NCI-H524 treated with DMSO at 0.1 percent for 48 hours (cell line): ENCODE results near the gene WDFY1.
A peak's percentile ranks its signal among the peaks of the same experiment; 100 is the strongest.
"Not testable (repeated sequence)": the region's sequence is repeated elsewhere in the genome, so short reads cannot be mapped to it uniquely, and the experiment has no call there.

Experiments used
- DNase-seq: peaks from one replicate; lab custom pipeline; 2025; lab: John Stamatoyannopoulos, UW

The WDFY1 gene

GRCh38 chr2:223896833-223897311 is 48.3 kb downstream of the WDFY1 start:
- DNase-seq, result no peak

GRCh38 chr2:223894968-223895367 is 50.2 kb downstream of the WDFY1 start:
- no peak for DNase-seq

DNA sequence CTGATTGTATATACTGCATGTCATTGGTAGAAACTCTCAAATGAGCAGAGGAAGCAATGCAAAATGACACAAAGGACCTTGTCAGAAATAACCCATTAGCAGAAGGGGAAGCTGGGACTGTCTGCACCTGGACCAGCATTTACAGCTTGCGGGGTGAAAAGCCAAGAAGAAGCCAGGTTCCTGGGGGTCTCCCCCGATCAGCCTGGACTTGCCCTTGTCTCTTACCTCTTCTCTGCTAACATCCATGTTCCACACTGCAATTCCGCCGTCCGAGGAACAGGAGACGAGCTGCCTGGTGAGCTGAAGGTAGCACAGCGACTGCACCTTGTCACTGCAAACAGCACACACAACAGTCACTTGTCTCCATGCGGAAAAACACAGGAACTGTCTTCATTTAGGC is 51.1 kb downstream of the WDFY1 start:
- no peak for DNase-seq

DNA sequence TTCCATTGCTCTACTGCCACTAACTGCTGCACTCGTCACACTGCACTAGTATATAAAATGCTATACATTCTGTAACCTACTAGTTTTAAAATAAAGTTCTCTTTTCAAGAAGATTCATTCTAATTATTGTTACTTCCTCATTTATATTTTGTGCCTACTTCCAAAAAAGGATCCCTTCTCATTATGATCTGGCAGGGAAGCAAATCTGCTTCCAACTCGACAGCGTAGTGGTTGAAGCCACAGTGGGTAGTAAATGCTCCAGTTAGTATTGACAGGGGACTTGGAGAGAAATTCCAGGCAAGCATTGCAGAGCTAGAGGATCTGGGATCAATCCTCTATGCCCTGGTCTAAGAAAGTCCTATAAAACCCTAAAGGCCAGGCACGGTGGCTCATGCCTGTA is 54.4 kb downstream of the WDFY1 start:
- DNase-seq, result no peak

- DNase-seq, result no peak
Measured at GRCh38 chr2:223889229-223889628, 55.9 kb downstream of the WDFY1 start.

GRCh38 chr2:223888251-223888650 is 56.9 kb downstream of the WDFY1 start:
- no peak for DNase-seq

DNA sequence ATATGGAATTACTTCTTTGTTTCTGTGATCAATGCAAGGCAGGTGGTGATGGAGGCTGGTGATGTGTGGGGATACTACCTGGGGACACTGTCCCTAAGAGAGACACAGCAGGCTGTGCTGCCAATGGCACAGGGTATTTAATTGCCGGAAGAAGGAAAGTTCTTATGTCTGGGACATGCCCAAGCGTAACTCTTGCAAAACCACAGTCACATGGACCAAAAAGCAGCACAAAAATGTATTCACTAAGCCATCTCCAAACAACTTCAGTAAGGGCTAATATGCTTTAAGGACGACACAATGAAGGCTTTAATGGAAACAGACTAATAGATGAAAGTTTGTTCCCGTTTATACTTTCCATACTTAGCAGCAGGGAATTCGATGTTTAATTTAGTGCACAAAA is 58.0 kb downstream of the WDFY1 start:
- DNase-seq, result no peak

DNA sequence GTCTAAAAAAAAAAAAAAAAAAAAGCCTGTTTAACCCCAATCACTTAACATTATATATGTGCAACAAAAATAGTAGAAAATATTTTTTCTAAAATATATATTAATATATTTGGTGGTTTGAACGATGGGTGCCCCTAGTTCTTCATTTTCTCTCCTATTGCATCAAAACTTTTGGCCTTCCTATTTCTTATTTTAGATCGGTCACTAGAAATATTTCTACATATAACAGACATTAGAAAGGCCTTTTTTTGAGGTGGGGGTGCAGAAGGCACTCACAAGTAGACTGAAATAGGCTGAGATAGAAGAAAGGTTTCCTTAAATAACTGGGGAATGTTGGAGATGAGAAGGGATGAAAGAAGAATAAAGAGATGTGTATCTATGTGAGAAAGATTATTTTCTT is 58.4 kb downstream of the WDFY1 start:
- no peak for DNase-seq

- DNase-seq, result no peak
Measured at GRCh38 chr2:223884399-223884798, 60.7 kb downstream of the WDFY1 start.

DNA sequence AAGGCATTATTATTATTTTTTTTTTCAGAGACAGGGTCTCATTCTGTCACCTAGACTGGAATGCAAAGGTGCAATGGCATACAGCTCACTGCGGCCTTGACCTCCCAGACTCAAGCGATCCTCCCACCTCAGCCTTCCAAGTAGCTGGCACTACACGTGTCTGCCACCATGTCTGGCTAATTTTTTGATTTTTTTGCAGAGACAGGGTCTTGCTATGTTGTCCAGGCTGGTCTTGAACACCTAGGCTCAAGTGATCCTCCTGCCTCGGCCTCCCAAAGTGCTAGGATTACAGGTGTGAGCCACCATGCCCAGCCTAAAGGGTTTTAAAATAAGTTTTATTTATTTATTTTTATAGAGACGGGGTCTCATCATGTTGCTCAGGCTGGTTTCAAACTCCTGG is 62.4 kb downstream of the WDFY1 start:
- DNase-seq, result no peak

DNA sequence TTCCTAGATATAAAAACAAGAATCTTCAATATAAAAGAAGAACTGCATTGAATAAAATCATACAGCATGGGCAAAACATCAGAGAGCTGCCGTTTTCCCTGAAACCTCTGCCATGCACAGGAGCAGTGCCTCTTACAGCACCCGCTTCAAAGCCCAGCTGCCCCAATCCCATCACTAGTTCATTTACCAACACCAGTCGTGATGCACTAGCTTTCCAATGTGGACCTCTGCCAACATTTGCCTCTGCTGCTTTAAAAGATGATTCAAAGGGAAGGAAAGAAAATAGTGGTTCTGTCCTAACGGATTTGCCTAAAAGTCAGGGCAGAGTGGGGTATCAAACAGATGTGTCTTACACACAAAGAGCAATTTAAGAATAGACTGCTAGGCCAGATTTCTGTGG is 64.3 kb downstream of the WDFY1 start:
- DNase-seq, result no peak

GRCh38 chr2:223877721-223878410 is 67.3 kb downstream of the WDFY1 start:
- no peak for DNase-seq

- no peak for DNase-seq
Measured at GRCh38 chr2:223873672-223874071, 71.5 kb downstream of the WDFY1 start.

DNA sequence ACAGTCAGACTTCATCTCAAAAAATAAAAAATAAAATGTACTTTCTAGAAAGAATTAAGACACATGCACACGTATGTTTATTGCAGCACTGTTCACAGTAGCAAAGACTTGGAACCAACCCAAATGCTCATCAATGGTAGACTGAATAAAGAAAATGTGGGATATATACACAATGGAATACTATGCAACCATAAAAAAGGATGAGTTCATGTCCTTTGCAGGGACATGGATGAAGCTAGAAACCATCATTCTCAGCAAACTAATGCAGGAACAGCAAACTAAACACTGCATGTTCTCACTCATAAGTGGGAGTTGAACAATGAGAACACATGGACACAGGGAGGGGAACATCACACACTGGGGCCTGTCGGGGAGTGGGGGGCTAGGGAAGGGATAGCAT is 72.4 kb downstream of the WDFY1 start:
- not testable (repeated sequence) for DNase-seq

- DNase-seq, result not testable (repeated sequence)
Measured at GRCh38 chr2:223871661-223872060, 73.5 kb downstream of the WDFY1 start.

- DNase-seq, result no peak
Measured at GRCh38 chr2:223870840-223871611, 74.1 kb downstream of the WDFY1 start.

DNA sequence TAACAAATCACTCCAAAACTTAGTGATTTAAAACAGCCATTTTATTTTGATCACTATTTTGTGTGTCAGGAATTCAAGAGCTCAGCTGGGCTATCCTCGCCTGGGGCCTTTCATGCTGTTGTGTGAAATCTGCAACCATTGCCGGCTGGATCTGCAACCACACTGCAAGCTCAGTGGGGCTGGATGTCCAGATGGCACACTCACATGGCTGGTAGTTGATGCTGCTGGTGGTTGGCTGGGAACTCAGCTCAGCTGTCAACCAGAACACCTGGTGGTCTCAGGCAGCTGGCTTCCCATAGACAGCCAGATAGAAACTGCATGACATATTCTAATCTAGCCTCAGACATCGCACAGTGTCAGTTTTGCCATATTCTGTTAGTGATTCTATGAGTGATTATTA is 77.1 kb downstream of the WDFY1 start:
- peak; percentile 82 for DNase-seq

GRCh38 chr2:223865907-223866508 is 79.1 kb downstream of the WDFY1 start:
- no peak for DNase-seq

GRCh38 chr2:223865124-223865523 is 80.0 kb downstream of the WDFY1 start:
- no peak for DNase-seq

DNA sequence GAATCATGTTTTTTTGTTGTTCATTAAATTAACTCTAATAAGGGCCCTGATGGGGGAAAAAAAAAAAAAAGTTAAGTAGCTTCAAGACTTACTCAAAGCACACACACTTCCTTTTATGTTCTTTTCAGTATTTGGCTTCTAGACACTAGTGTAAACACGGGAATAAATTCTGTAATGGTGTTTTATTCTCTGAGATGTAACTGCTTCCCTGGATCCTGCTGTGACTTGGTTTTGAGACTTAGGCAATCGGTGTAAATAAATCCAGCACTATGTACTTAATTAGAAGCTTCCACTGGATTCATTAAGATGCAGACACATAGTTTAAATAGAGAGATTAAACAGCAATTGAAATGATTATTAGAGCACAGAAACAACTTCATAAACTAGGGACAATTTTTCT is 81.6 kb downstream of the WDFY1 start:
- DNase-seq, result no peak

DNA sequence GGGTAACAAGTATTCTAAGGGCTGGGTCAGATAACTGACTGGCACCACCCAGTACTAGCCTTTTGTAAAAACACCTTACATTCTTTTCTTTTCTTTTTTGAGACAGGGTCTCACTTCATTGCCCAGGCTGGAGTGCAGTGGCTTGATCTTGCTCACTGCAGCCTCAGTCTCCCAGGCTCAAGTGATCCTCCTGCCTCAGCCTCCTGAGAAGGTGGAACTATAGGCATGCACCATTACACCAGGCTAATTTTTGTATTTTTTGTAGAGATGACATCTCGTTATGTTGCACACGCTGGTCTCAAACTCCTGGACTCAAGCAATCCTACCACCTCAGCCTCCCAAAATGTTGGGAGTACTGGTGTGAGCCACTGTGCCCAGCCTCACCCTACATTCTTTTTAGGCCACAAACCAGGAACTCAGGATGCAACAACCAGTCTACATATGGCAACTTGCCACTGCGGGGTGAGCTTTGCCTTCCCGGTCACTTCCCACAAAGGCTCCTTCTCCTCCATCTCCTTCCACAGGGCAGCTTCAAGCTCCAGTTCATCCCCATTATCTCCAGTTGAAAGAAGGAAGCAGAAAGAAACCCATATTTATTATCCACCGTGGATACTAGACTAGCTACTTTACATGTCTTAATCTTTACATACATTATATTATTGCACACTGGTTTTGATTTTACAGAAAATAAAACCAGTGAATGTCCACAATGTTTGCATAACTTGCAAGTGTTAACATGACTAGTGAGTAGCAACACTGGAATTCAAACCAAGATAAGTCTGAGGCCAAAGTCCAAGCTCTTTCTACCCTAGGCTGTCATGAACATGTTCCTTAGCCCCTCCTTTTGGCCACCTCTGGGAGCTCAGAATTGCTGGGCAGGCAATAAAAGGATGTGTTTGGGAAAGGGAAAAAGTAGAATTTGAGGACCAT is 84.1 kb downstream of the WDFY1 start:
- no peak for DNase-seq

- no peak for DNase-seq
Measured at GRCh38 chr2:223859070-223859469, 86.1 kb downstream of the WDFY1 start.
